ENCODE measurements around the gene NEURL1B.

The NEURL1B gene

DNA sequence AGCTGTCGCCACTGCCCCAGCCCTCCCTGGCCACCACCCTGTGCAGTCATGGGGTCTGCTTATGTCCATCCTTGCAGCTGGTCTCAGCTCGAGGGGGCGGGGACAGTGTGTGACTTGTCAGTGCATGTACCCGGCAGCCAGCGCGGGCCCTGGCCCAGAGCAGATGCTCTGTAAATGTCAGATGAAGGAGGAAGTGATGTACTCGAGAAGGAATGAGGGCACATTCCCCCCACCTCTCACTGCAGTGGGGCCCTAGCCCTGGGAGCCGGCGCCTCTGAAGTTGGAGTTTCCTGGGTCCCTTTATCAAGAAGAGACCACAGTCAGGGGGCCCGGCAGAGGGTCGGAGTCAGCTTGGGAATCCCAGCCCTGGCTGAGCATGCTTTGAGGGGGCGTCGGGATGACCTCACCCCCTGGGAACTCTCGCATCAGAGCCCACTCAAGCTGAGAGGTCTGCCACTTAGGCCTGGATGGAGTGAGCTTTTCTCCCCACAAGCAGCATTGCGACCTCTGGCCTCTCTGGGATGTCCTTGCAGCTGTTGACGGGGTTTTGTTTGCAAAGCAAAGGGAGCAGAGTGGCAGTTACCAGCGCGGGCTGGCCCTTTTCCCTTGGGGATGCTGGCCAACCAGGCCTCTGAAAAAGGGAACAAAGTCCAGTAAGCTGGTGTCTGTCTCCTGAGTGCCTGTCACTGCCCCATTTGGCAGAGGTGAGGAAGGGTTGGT, 19.0 kb downstream of the NEURL1B start (continued):
- TF ChIP-seq ZNF391 (tag by site-specific recombination; IDR thresholded peaks at IDR 0.05; ENCODE audit: borderline replicate concordance, low read depth), result no peak
- no peak for TF ChIP-seq SETDB1 (IDR thresholded peaks at IDR 0.05; ENCODE audit: insufficient read length, low read length)
- no peak for TF ChIP-seq ZNF302 (tag by site-specific recombination; IDR thresholded peaks at IDR 0.05; ENCODE audit: low read depth)
- TF ChIP-seq, protein P1, sequence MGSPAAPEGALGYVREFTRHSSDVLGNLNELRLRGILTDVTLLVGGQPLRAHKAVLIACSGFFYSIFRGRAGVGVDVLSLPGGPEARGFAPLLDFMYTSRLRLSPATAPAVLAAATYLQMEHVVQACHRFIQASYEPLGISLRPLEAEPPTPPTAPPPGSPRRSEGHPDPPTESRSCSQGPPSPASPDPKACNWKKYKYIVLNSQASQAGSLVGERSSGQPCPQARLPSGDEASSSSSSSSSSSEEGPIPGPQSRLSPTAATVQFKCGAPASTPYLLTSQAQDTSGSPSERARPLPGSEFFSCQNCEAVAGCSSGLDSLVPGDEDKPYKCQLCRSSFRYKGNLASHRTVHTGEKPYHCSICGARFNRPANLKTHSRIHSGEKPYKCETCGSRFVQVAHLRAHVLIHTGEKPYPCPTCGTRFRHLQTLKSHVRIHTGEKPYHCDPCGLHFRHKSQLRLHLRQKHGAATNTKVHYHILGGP (tag by site-specific recombination; IDR thresholded peaks at IDR 0.05), result no peak
- TF ChIP-seq ZNF785 (tag by site-specific recombination; IDR thresholded peaks at IDR 0.05), result no peak
- 0 out of 2 replicates have a peak, but pooled peaks have one; percentile 22 for TF ChIP-seq ZIC2 (tag by site-specific recombination; IDR thresholded peaks at IDR 0.05)
- TF ChIP-seq ZNF335 (tag by site-specific recombination; conservative IDR thresholded peaks at IDR 0.05), result no peak
- 0 out of 2 replicates have a peak, but pooled peaks have one; percentile 27 for TF ChIP-seq GLIS2 (tag by site-specific recombination; IDR thresholded peaks at IDR 0.05)
- peak; percentile 23; the same call in 1 of the 2 replicates for TF ChIP-seq ZBTB20 (tag by site-specific recombination; IDR thresholded peaks at IDR 0.05)
- TF ChIP-seq KLF7 (tag by site-specific recombination; IDR thresholded peaks at IDR 0.05; ENCODE audit: borderline replicate concordance), result no peak
- TF ChIP-seq ZNF19 (tag by site-specific recombination; IDR thresholded peaks at IDR 0.05; ENCODE audit: low read depth), result no peak
- TF ChIP-seq, protein P2, sequence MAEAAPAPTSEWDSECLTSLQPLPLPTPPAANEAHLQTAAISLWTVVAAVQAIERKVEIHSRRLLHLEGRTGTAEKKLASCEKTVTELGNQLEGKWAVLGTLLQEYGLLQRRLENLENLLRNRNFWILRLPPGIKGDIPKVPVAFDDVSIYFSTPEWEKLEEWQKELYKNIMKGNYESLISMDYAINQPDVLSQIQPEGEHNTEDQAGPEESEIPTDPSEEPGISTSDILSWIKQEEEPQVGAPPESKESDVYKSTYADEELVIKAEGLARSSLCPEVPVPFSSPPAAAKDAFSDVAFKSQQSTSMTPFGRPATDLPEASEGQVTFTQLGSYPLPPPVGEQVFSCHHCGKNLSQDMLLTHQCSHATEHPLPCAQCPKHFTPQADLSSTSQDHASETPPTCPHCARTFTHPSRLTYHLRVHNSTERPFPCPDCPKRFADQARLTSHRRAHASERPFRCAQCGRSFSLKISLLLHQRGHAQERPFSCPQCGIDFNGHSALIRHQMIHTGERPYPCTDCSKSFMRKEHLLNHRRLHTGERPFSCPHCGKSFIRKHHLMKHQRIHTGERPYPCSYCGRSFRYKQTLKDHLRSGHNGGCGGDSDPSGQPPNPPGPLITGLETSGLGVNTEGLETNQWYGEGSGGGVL (tag by site-specific recombination; IDR thresholded peaks at IDR 0.05), result no peak
- TF ChIP-seq, protein P3, sequence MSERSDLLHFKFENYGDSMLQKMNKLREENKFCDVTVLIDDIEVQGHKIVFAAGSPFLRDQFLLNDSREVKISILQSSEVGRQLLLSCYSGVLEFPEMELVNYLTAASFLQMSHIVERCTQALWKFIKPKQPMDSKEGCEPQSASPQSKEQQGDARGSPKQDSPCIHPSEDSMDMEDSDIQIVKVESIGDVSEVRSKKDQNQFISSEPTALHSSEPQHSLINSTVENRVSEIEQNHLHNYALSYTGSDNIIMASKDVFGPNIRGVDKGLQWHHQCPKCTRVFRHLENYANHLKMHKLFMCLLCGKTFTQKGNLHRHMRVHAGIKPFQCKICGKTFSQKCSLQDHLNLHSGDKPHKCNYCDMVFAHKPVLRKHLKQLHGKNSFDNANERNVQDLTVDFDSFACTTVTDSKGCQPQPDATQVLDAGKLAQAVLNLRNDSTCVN (tag by site-specific recombination; optimal IDR thresholded peaks at IDR 0.05), result no peak
- TF ChIP-seq ZNF529 (tag by site-specific recombination; IDR thresholded peaks at IDR 0.05; ENCODE audit: insufficient replicate concordance), result no peak
- no peak for TF ChIP-seq ZNF670 (tag by site-specific recombination; IDR thresholded peaks at IDR 0.05; ENCODE audit: low read depth)
- TF ChIP-seq, protein P4, sequence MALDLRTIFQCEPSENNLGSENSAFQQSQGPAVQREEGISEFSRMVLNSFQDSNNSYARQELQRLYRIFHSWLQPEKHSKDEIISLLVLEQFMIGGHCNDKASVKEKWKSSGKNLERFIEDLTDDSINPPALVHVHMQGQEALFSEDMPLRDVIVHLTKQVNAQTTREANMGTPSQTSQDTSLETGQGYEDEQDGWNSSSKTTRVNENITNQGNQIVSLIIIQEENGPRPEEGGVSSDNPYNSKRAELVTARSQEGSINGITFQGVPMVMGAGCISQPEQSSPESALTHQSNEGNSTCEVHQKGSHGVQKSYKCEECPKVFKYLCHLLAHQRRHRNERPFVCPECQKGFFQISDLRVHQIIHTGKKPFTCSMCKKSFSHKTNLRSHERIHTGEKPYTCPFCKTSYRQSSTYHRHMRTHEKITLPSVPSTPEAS (tag by site-specific recombination; IDR thresholded peaks at IDR 0.05), result no peak
- TF ChIP-seq ZNF311 (tag by site-specific recombination; IDR thresholded peaks at IDR 0.05; ENCODE audit: borderline replicate concordance), result no peak
- TF ChIP-seq, protein P5, sequence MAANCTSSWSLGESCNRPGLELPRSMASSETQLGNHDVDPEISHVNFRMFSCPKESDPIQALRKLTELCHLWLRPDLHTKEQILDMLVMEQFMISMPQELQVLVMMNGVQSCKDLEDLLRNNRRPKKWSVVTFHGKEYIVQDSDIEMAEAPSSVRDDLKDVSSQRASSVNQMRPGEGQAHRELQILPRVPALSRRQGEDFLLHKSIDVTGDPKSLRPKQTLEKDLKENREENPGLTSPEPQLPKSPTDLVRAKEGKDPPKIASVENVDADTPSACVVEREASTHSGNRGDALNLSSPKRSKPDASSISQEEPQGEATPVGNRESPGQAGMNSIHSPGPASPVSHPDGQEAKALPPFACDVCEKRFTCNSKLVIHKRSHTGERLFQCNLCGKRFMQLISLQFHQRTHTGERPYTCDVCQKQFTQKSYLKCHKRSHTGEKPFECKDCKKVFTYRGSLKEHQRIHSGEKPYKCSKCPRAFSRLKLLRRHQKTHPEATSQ (tag by site-specific recombination; IDR thresholded peaks at IDR 0.05), result no peak
- TF ChIP-seq, protein P6, sequence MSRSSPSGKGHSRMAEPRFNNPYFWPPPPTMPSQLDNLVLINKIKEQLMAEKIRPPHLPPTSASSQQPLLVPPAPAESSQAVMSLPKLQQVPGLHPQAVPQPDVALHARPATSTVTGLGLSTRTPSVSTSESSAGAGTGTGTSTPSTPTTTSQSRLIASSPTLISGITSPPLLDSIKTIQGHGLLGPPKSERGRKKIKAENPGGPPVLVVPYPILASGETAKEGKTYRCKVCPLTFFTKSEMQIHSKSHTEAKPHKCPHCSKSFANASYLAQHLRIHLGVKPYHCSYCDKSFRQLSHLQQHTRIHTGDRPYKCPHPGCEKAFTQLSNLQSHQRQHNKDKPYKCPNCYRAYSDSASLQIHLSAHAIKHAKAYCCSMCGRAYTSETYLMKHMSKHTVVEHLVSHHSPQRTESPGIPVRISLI (tag by site-specific recombination; IDR thresholded peaks at IDR 0.05), result no peak
- no peak for TF ChIP-seq ZNF549 (tag by site-specific recombination; IDR thresholded peaks at IDR 0.05)
- TF ChIP-seq, protein P7, sequence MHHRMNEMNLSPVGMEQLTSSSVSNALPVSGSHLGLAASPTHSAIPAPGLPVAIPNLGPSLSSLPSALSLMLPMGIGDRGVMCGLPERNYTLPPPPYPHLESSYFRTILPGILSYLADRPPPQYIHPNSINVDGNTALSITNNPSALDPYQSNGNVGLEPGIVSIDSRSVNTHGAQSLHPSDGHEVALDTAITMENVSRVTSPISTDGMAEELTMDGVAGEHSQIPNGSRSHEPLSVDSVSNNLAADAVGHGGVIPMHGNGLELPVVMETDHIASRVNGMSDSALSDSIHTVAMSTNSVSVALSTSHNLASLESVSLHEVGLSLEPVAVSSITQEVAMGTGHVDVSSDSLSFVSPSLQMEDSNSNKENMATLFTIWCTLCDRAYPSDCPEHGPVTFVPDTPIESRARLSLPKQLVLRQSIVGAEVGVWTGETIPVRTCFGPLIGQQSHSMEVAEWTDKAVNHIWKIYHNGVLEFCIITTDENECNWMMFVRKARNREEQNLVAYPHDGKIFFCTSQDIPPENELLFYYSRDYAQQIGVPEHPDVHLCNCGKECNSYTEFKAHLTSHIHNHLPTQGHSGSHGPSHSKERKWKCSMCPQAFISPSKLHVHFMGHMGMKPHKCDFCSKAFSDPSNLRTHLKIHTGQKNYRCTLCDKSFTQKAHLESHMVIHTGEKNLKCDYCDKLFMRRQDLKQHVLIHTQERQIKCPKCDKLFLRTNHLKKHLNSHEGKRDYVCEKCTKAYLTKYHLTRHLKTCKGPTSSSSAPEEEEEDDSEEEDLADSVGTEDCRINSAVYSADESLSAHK (tag by site-specific recombination; IDR thresholded peaks at IDR 0.05), result no peak
- no peak for TF ChIP-seq ZNF664 (tag by site-specific recombination; IDR thresholded peaks at IDR 0.05)
- no peak for TF ChIP-seq ZNF629 (tag by site-specific recombination; IDR thresholded peaks at IDR 0.05)
- TF ChIP-seq ZBTB1 (tag by site-specific recombination; IDR thresholded peaks at IDR 0.05), result no peak
- no peak for TF ChIP-seq ZNF654 (tag by site-specific recombination; IDR thresholded peaks at IDR 0.05; ENCODE audit: low read depth)
